Keratinocyte (primary cell): ENCODE results near the gene KRT77. TPM values are rescaled to one million over a fixed set of nuclear protein-coding genes. Genes with fewer than 3 reads are reported as not detected.

Experiments
- DNase-seq: peaks from one replicate; pipeline ENCODE4 v3.0.0-alpha.2; 2011; ENCODE audit warnings: low read depth, missing footprints, low spot score
- FAIRE-seq: peaks from 2 replicates; lab custom pipeline; 2011; peaks lifted over from hg19 to GRCh38; lab: Jason Lieb, UNC
- H2AFZ ChIP-seq: 2 replicates; pipeline ENCODE4 v1.6.0; 2012; ENCODE audit warnings: low read length, control low read depth, inconsistent platforms; ENCODE audit not compliant: control insufficient read depth
- H3K27ac ChIP-seq: 2 replicates; pipeline ENCODE4 v1.5.1; 2011; ENCODE audit warnings: low read length; ENCODE audit not compliant: control insufficient read depth, insufficient read depth
- H3K27me3 ChIP-seq: 3 replicates; pipeline ENCODE4 v1.6.0; 2011; ENCODE audit warnings: low read length; ENCODE audit not compliant: control insufficient read depth, insufficient read depth; ENCODE audit errors: extremely low read depth
- H3K36me3 ChIP-seq, 2 experiments: 2 replicates in 1 of 2; 3 replicates in 1 of 2; pipeline ENCODE4 v1.5.1; 2011; ENCODE audit warnings: low read length in 2 of 2, mild to moderate bottlenecking in 1 of 2; ENCODE audit not compliant: control insufficient read depth in 2 of 2, insufficient read depth in 2 of 2; ENCODE audit errors: extremely low read depth in 1 of 2
- H3K4me1 ChIP-seq: 3 replicates; pipeline ENCODE4 v1.5.1; 2011; ENCODE audit warnings: low read length; ENCODE audit not compliant: control insufficient read depth, insufficient read depth; ENCODE audit errors: extremely low read depth
- H3K4me2 ChIP-seq: 3 replicates; pipeline ENCODE4 v1.6.0; 2011; ENCODE audit warnings: low read depth, low read length; ENCODE audit not compliant: control insufficient read depth, insufficient read depth; ENCODE audit errors: extremely low read depth
- H3K4me3 ChIP-seq, 3 experiments: fragments of 200-600 bp in 1 of 3; sonication (generic) in 1 of 3; 2 replicates in 2 of 3; 3 replicates in 1 of 3; pipeline ENCODE4 v1.5.1; 2011 to 2016; ENCODE audit warnings: low read length in 3 of 3, mild to moderate bottlenecking in 3 of 3, control low read depth in 2 of 3, inconsistent platforms in 1 of 3, low read depth in 1 of 3, mixed read lengths in 1 of 3, mixed run types in 1 of 3, moderate library complexity in 1 of 3; ENCODE audit not compliant: control insufficient read depth in 2 of 3, insufficient read depth in 2 of 3; ENCODE audit errors: extremely low read depth in 1 of 3
- H3K79me2 ChIP-seq: 2 replicates; pipeline ENCODE4 v1.6.0; 2012; ENCODE audit warnings: low read length; ENCODE audit not compliant: control insufficient read depth, insufficient read depth
- H3K9ac ChIP-seq: 3 replicates; pipeline ENCODE4 v1.6.0; 2011; ENCODE audit warnings: low read length; ENCODE audit not compliant: control insufficient read depth, insufficient read depth; ENCODE audit errors: extremely low read depth
- H3K9me1 ChIP-seq: 3 replicates; pipeline ENCODE4 v1.6.0; 2011; ENCODE audit warnings: low read length; ENCODE audit not compliant: control insufficient read depth, insufficient read depth; ENCODE audit errors: extremely low read depth
- H3K9me3 ChIP-seq: 2 replicates; pipeline ENCODE4 v1.5.1; 2012; ENCODE audit warnings: low read depth, low read length; ENCODE audit not compliant: control insufficient read depth
- H4K20me1 ChIP-seq: 3 replicates; pipeline ENCODE4 v1.6.0; 2011; ENCODE audit warnings: low read length; ENCODE audit not compliant: control insufficient read depth, insufficient read depth; ENCODE audit errors: extremely low read depth
- EZH2 ChIP-seq: IDR thresholded peaks from one replicate; pipeline ENCODE4 v1.6.1; 2012; ENCODE audit warnings: inconsistent platforms, mild to moderate bottlenecking, low read length, moderate library complexity
- dilution Hi-C: fragments of 300-500 bp; cut with MboI; formaldehyde crosslinking; loops from one replicate; pipeline ENCODE4 v1.7.0; 2020; ENCODE audit warnings: low sequenced_read_pairs; ENCODE audit not compliant: extremely low pct_ligation_motif_present
- polyA plus RNA-seq, 5 experiments: library from polyadenylated mRNA; depleted of rRNA in 3 of 5; stranded (reverse) in 3 of 5; stranded (forward) in 1 of 5; unstranded in 1 of 5; fragments of >200 nt; gene quantifications; 1 replicate in 1 of 5; 2 replicates in 3 of 5; 3 replicates in 1 of 5; pipeline versions ENCODE4 v1.2.1 to v1.2.3, GENCODE V29; 2011 to 2012; ENCODE audit warnings: missing spikeins in 2 of 5, low read depth in 1 of 5, low replicate concordance in 1 of 5
- TF ChIP-seq, protein P1 (sequence below), 3 experiments: IDR thresholded peaks in 1 of 3; conservative IDR thresholded peaks in 1 of 3; optimal IDR thresholded peaks in 1 of 3; 2 replicates in 2 of 3; 3 replicates in 1 of 3; pipeline versions ENCODE3 to v1.5.1; 2011; ENCODE audit warnings: low read length in 3 of 3, mild to moderate bottlenecking in 3 of 3, moderate library complexity in 2 of 3, control low read depth in 1 of 3, inconsistent platforms in 1 of 3; ENCODE audit not compliant: insufficient read depth in 2 of 3; ENCODE audit errors: extremely low read depth in 1 of 3

KRT77 gene
- polyA plus RNA-seq, 1 donor (not counting 4 experiments of a cell fraction or from before 2014, with no cell fraction given): 1.3 TPM

DNA sequence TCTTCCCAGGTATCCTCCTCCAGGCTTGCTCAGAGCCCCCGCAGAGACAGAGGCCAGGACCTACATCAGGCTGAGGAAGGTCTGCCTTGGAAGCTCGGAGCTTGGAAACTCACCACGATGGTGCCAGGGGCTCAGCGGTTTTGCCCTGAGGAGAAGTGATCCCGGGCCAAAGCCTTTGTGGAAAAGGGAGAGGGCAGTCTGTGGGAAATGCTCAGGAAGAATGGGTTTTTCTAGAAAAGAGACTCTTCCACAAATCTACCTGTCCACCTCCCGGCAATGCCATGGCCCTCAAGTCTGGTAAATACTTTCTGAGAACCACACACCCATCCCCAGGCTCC is 59.3 kb downstream of the KRT77 start:
- no peak for DNase-seq
- no peak for FAIRE-seq
- dilution Hi-C loops: no loop called here
- TF ChIP-seq EZH2: no peak
- TF ChIP-seq, protein P1, sequence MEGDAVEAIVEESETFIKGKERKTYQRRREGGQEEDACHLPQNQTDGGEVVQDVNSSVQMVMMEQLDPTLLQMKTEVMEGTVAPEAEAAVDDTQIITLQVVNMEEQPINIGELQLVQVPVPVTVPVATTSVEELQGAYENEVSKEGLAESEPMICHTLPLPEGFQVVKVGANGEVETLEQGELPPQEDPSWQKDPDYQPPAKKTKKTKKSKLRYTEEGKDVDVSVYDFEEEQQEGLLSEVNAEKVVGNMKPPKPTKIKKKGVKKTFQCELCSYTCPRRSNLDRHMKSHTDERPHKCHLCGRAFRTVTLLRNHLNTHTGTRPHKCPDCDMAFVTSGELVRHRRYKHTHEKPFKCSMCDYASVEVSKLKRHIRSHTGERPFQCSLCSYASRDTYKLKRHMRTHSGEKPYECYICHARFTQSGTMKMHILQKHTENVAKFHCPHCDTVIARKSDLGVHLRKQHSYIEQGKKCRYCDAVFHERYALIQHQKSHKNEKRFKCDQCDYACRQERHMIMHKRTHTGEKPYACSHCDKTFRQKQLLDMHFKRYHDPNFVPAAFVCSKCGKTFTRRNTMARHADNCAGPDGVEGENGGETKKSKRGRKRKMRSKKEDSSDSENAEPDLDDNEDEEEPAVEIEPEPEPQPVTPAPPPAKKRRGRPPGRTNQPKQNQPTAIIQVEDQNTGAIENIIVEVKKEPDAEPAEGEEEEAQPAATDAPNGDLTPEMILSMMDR (optimal IDR thresholded peaks at IDR 0.05 in 1 of 3, IDR thresholded peaks at IDR 0.05 in 1 of 3, conservative IDR thresholded peaks at IDR 0.05 in 1 of 3; ENCODE audit: extremely low read depth in 1 of 3, insufficient read depth in 2 of 3, low read length in 3 of 3): no peak
- no peak overlapping the region for H3K4me3 ChIP-seq
- no peaks in the 10 kb centered on the region for H4K20me1 ChIP-seq
- H3K9ac ChIP-seq: no peak overlapping the region
- no peak overlapping the region for H3K4me2 ChIP-seq
- no peaks in the 10 kb centered on the region for H3K9me1 ChIP-seq
- no peak overlapping the region for H3K27ac ChIP-seq
- H3K36me3 ChIP-seq: no peaks in the 10 kb centered on the region
- H3K27me3 ChIP-seq: peaks cover 11% of the 10 kb centered on the region
- H3K9me3 ChIP-seq: no peaks in the 10 kb centered on the region
- H2AFZ ChIP-seq: no peak overlapping the region
- no peaks in the 10 kb centered on the region for H3K4me1 ChIP-seq
- no peaks in the 10 kb centered on the region for H3K79me2 ChIP-seq

DNA sequence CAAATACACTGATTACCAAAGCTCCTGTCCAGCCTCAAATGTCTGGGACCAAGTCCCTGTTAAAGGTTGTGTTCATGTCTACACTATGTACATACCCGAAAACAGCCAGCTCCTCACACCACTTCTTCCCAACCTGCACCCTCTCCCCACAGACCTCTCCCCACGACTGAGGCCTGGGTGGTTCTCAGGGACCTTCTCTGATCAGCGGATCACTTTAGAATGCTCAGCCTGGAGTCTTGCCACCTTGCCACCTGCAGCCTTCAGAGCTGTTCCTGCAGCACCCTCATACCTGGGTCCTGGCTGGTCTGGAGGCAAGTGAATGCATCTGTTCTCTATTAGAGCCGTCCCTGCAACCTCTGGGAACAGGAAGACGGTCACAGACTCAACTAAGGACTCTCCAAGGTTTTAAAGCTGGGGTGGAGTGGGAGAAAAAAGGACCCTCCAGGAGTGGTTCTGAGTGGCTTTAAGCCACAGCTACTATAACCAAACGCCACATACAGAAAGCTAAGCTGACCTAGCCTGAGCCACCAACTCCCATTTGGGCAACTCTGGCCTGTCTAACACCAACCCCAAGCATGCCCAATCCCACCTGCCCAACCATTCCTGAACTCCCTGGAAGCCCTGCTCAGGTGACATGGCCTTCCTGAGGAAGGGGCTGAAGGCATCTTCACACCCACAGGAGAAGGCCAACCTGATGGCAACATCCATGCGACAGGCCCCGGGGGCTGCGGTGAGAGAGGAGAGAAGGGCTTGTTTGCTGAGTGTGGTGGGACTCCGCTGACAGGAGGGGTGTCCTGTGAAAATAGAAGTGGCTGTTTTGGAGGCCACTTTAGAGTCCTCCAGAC is 59.9 kb downstream of the KRT77 start:
- H3K4me2 ChIP-seq: no peak overlapping the region
- no peaks in the 10 kb centered on the region for H3K9me3 ChIP-seq
- TF ChIP-seq, protein P1 (optimal IDR thresholded peaks at IDR 0.05 in 1 of 3, IDR thresholded peaks at IDR 0.05 in 1 of 3, conservative IDR thresholded peaks at IDR 0.05 in 1 of 3; ENCODE audit: extremely low read depth in 1 of 3, insufficient read depth in 2 of 3, low read length in 3 of 3): no peak
- no peak for TF ChIP-seq EZH2
- no peak for FAIRE-seq
- H2AFZ ChIP-seq: no peak overlapping the region
- H3K27ac ChIP-seq: no peak overlapping the region
- no peaks in the 10 kb centered on the region for H3K36me3 ChIP-seq
- no peak overlapping the region for H3K4me3 ChIP-seq
- H3K27me3 ChIP-seq: peaks cover 11% of the 10 kb centered on the region
- no peak for DNase-seq
- no peaks in the 10 kb centered on the region for H3K79me2 ChIP-seq
- dilution Hi-C loops: no loop called here
- H3K9ac ChIP-seq: no peak overlapping the region
- H3K4me1 ChIP-seq: no peaks in the 10 kb centered on the region
- H4K20me1 ChIP-seq: no peaks in the 10 kb centered on the region
- H3K9me1 ChIP-seq: no peaks in the 10 kb centered on the region
